Prostate gland (tissue), 2 donors: ENCODE data around the gene ITGA11.
"Not testable (repeated sequence)": the region's sequence is repeated elsewhere in the genome, so short reads cannot be mapped to it uniquely, and the experiment has no call there.

Experiments used
- POLR2A ChIP-seq: fragments of 450-650 bp; IDR thresholded peaks from one replicate; pipeline ENCODE4 v1.6.1; 2016; ENCODE audit warnings: antibody characterized with exemption, mild to moderate bottlenecking
- POLR2AphosphoS5 ChIP-seq: sonication (generic); formaldehyde crosslinking; IDR thresholded peaks from one replicate; pipeline ENCODE4 v1.6.1; 2017; ENCODE audit warnings: antibody characterized with exemption
- TF ChIP-seq, protein P1 (sequence below), 4 experiments: fragments of 200-600 bp in 2 of 4; fragments of 450-650 bp in 2 of 4; sonication (generic) in 2 of 4; IDR thresholded peaks; 1 replicate in 3 of 4; 2 replicates in 1 of 4; pipeline ENCODE4 v1.5.1; 2016 to 2019; ENCODE audit warnings: antibody characterized with exemption in 4 of 4, mild to moderate bottlenecking in 2 of 4, moderate library complexity in 2 of 4

DNA sequence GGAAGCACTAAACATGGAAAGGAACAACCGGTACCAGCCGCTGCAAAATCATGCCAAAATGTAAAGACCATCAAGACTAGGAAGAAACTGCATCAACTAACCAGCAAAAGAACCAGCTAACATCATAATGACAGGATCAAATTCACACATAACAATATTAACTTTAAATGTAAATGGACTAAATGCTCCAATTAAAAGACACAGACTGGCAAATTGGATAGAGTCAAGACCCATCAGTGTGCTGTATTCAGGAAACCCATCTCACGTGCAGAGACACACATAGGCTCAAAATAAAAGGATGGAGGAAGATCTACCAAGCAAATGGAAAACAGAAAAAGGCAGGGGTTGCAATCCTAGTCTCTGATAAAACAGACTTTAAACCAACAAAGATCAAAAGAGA lies 34.0 kb downstream of the ITGA11 start:
- TF ChIP-seq POLR2AphosphoS5, POLR2A: not testable (repeated sequence)
- TF ChIP-seq, protein P1, sequence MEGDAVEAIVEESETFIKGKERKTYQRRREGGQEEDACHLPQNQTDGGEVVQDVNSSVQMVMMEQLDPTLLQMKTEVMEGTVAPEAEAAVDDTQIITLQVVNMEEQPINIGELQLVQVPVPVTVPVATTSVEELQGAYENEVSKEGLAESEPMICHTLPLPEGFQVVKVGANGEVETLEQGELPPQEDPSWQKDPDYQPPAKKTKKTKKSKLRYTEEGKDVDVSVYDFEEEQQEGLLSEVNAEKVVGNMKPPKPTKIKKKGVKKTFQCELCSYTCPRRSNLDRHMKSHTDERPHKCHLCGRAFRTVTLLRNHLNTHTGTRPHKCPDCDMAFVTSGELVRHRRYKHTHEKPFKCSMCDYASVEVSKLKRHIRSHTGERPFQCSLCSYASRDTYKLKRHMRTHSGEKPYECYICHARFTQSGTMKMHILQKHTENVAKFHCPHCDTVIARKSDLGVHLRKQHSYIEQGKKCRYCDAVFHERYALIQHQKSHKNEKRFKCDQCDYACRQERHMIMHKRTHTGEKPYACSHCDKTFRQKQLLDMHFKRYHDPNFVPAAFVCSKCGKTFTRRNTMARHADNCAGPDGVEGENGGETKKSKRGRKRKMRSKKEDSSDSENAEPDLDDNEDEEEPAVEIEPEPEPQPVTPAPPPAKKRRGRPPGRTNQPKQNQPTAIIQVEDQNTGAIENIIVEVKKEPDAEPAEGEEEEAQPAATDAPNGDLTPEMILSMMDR (IDR thresholded peaks at IDR 0.05) = not testable (repeated sequence)
